Right atrium auricular region (tissue), 2 donors: ENCODE measurements around the gene KRT6A. TPM values are rescaled to one million over a fixed set of nuclear protein-coding genes. Genes with fewer than 3 reads are reported as not detected.

Experiments
- DNase-seq: peaks from one replicate; pipeline ENCODE4 v3.0.0-alpha.2; 2019; ENCODE audit warnings: low spot score
- H3K27ac ChIP-seq, 2 donors: fragments of 200-600 bp; sonication (generic); 1 replicate in 1 of 2; 2 replicates in 1 of 2; pipeline ENCODE4 v1.5.1; 2016 to 2019
- H3K27me3 ChIP-seq, 2 donors: fragments of 200-600 bp; sonication (generic); one replicate each; pipeline versions ENCODE4 v1.5.1 to v1.6.0; 2017 to 2019
- H3K36me3 ChIP-seq: fragments of 200-600 bp; sonication (generic); one replicate; pipeline ENCODE4 v1.5.1; 2016
- H3K4me1 ChIP-seq, 2 donors: fragments of 200-600 bp; sonication (generic); one replicate each; pipeline versions ENCODE4 v1.5.1 to v1.6.0; 2017 to 2019
- H3K4me3 ChIP-seq, 2 donors: fragments of 200-600 bp; sonication (generic); 1 replicate in 1 of 2; 2 replicates in 1 of 2; pipeline ENCODE4 v1.5.1; 2017 to 2019; ENCODE audit warnings: mild to moderate bottlenecking in 1 of 2, moderate library complexity in 1 of 2
- H3K9me3 ChIP-seq, 2 donors: fragments of 200-600 bp; sonication (generic); one replicate each; pipeline ENCODE4 v1.5.1; 2019
- total RNA-seq, 2 donors: library from RNA; depleted of rRNA; stranded (reverse); fragments of >200 nt; gene quantifications; one replicate each; pipeline ENCODE4 v1.1.0, GENCODE V29; 2016
- TF ChIP-seq, protein P1 (sequence below), 2 donors: fragments of 200-600 bp; sonication (generic); IDR thresholded peaks; one replicate each; pipeline ENCODE4 v1.5.1; 2019; ENCODE audit warnings: antibody characterized with exemption in 2 of 2

The KRT6A gene
- total RNA-seq, 2 donors from 2014 or later, result 0.48 to 7.4 TPM

DNA sequence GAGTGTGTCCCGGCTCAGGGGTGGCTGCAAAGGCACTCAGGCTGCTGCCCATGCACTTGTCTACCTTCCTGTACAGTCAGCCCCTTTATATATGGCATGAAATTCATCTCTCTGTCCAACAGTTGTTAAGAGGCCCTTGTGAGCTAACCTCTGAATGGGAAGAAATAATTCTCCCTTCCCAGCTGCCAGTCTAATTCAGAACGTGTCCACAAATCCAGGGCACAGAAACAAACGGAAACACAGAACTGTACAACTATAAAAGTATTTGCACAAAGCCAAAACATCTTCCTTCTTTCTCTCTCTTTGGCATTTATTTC, 26.3 kb upstream of the KRT6A start:
- DNase-seq, result no peak
- no peaks in the 10 kb centered on the region for H3K9me3 ChIP-seq
- H3K4me3 ChIP-seq, result no peak overlapping the region
- no peaks in the 10 kb centered on the region for H3K36me3 ChIP-seq
- H3K27me3 ChIP-seq, result no peaks in the 10 kb centered on the region
- TF ChIP-seq, protein P1, sequence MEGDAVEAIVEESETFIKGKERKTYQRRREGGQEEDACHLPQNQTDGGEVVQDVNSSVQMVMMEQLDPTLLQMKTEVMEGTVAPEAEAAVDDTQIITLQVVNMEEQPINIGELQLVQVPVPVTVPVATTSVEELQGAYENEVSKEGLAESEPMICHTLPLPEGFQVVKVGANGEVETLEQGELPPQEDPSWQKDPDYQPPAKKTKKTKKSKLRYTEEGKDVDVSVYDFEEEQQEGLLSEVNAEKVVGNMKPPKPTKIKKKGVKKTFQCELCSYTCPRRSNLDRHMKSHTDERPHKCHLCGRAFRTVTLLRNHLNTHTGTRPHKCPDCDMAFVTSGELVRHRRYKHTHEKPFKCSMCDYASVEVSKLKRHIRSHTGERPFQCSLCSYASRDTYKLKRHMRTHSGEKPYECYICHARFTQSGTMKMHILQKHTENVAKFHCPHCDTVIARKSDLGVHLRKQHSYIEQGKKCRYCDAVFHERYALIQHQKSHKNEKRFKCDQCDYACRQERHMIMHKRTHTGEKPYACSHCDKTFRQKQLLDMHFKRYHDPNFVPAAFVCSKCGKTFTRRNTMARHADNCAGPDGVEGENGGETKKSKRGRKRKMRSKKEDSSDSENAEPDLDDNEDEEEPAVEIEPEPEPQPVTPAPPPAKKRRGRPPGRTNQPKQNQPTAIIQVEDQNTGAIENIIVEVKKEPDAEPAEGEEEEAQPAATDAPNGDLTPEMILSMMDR (IDR thresholded peaks at IDR 0.05), result no peak
- no peak overlapping the region for H3K27ac ChIP-seq
- H3K4me1 ChIP-seq, result no peaks in the 10 kb centered on the region

DNA sequence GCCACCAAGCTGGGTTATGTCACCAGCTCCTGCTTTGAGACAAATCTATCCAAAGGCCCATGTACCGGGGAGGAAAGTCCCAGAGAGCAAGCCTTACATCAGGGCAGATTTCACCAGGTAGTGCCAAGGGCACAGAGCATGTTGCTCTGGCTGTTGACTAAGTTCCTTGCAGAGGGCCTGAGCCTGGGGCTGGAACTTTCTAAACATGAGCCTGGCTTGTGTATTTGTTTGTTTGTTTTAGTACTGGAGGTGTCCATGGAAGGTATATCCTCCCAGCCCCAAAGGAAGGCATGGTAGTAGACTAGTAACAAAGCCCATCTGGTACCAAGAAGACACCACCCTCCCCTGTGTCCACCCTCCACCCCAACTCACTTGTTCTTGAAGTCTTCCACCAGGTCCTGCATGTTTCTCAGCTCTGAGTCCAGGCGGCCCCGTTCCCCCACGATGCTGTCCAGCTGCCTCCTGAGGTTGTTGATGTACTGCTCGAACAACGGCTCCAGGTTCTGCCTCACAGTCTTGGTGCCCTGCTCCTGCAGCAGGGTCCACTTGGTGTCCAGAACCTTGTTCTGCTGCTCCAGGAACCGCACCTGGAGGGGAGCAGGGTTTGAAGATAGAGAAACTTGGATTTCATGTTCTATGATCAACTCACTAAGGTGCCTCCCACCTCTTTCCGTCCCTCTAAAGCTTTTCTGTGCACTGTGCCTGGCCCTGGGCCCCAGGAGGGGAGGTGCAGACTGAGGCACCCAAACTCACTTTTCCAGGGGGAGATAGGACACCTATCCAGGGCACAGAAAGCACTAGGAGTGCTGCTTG, 25.7 kb upstream of the KRT6A start:
- H3K4me3 ChIP-seq, result no peak overlapping the region
- DNase-seq, result peak; percentile 50

DNA sequence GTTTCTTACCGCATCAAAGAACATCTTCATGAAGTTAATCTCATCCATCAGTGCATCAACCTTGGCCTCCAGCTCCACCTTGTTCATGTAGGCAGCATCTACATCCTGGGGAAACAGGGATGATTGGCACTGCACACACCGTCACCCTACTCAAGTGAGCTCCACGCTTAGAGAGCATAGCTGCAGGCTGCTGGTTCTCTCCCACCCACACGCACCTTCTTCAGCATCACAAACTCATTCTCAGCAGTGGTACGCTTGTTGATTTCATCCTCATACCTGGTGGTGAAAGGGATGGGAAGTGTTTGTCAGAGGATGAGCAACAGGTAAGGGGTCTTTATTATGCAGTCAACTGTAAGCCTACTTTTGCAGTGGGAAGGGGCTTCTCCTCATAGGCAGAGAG, 24.8 kb upstream of the KRT6A start:
- H3K36me3 ChIP-seq, result no peaks in the 10 kb centered on the region
- H3K4me3 ChIP-seq, result no peak overlapping the region
- H3K4me1 ChIP-seq, result no peaks in the 10 kb centered on the region
- no peak overlapping the region for H3K27ac ChIP-seq
- DNase-seq, result peak; percentile 18
- H3K27me3 ChIP-seq, result no peaks in the 10 kb centered on the region
- TF ChIP-seq, protein P1 (IDR thresholded peaks at IDR 0.05), result no peak
- H3K9me3 ChIP-seq, result no peaks in the 10 kb centered on the region

More for the DNA sequence above, 25.7 kb upstream of the KRT6A start:
- Histone ChIP-seq H3K4me1 (no peaks in the 10 kb centered on the region), H3K27me3 (no peaks in the 10 kb centered on the region), H3K9me3 (no peaks in the 10 kb centered on the region), H3K27ac (no peak overlapping the region), H3K36me3 (no peaks in the 10 kb centered on the region)
- TF ChIP-seq, protein P1 (IDR thresholded peaks at IDR 0.05), result no peak

DNA sequence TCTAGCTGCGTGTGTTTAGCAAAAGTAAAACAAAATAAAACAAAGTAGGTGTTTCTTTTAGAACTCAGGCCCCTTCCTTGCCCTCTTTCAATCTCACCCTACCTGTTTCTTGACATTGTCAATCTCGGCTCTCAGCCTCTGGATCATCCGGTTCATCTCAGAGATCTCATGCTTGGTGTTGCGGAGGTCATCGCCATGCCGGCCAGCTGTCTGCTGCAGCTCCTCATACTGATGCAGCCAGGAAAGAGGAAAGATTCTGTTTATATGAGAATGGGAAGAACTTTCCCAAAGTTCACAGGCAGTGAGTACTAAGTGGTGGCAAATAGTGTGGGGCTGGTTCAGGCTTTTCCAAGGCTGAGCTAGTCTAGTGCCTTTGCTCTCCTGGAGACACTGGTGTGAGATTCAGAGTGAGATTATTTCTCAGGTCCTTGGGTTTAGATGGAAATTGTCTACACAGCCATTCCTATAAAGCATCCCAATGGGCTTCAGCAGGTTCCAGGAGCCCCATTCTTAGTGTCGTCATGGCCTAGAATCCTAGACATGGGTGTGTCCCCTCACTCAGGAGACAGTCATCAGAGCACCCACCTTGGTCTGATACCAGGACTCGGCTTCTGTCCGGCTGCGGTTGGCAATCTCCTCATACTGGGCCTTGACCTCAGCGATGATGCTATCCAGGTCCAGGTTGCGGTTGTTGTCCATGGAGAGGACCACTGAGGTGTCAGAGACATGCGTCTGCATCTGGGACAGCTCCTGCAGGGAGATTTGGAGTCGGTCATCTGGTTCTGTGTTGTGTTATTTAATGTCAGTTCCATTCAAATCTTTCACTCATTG, 24.2 kb upstream of the KRT6A start:
- no peak overlapping the region for H3K27ac ChIP-seq
- no peaks in the 10 kb centered on the region for H3K27me3 ChIP-seq
- H3K4me3 ChIP-seq, result no peak overlapping the region
- no peaks in the 10 kb centered on the region for H3K36me3 ChIP-seq
- peak; percentile 46 for DNase-seq
- TF ChIP-seq, protein P1 (IDR thresholded peaks at IDR 0.05), result no peak
- H3K9me3 ChIP-seq, result no peaks in the 10 kb centered on the region
- no peaks in the 10 kb centered on the region for H3K4me1 ChIP-seq

DNA sequence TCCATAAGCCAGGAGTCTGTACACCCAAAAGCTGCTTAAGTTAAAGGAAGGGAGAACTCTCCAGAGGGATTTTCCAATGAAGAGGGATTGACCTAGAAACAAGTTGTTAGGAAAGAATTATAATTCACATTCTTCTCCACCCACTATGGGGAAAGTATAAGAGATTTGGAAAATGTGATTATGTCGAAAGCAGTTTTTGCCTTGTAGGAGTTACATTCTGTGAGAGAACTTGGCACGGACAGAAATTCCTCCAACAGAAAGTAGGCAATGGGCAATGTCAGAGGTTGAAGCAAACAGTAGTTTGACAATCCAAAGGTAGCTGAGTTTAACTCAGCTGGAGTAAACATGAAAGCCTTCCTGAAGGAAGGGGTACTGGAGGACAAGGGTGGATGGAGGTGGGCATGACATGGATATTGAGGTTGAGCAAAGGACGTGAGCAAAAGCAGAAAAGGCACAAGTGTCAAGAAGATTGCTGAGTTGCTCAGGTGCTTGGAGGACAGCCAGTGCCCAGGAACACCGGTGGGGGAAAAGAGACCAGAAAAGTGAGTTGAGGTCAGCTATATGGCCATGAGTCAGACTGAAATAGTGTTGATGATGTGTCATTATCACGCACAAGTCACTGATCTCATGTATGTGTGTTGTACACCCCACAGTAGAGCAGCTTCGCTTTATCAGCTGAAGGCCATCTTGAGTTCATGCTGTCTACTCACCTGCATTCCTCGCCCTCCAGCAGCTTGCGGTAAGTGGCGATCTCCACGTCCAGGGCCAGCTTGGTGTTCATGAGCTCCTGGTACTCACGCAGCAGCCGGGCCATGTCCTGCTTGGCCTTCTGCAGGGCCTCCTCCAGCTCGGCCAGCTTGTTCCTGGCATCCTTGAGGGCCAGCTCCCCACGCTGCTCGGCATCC, 23.1 kb upstream of the KRT6A start:
- no peaks in the 10 kb centered on the region for H3K4me1 ChIP-seq
- H3K4me3 ChIP-seq, result no peak overlapping the region
- no peaks in the 10 kb centered on the region for H3K36me3 ChIP-seq
- TF ChIP-seq, protein P1 (IDR thresholded peaks at IDR 0.05), result no peak
- H3K9me3 ChIP-seq, result no peaks in the 10 kb centered on the region
- DNase-seq, result peak; percentile 51
- no peak overlapping the region for H3K27ac ChIP-seq
- no peaks in the 10 kb centered on the region for H3K27me3 ChIP-seq
